SJSA1 (cell line): ENCODE results near the gene GOLGA2. TPM values are rescaled to one million over a fixed set of nuclear protein-coding genes. Genes with fewer than 3 reads are reported as not detected.

Experiments used
- DNase-seq, 2 experiments: peaks; one replicate each; pipeline ENCODE4 v3.0.0-alpha.2; 2015 to 2020; ENCODE audit warnings: low spot score in 2 of 2, low read depth in 1 of 2
- H3K27ac ChIP-seq: fragments of 250-450 bp; sonication (Bioruptor Pico); 2 replicates; pipeline ENCODE4 v1.5.1; 2020; ENCODE audit warnings: mild to moderate bottlenecking, moderate library complexity
- H3K27me3 ChIP-seq: fragments of 250-450 bp; sonication (Bioruptor Pico); replicated peaks from 2 replicates; pipeline ENCODE4 v1.5.1; 2020; ENCODE audit warnings: mild to moderate bottlenecking, moderate library complexity
- H3K36me3 ChIP-seq: fragments of 250-450 bp; sonication (Bioruptor Pico); 2 replicates; pipeline ENCODE4 v1.5.1; 2020; ENCODE audit warnings: mild to moderate bottlenecking
- H3K4me1 ChIP-seq: fragments of 250-450 bp; sonication (Bioruptor Pico); replicated peaks from 2 replicates; pipeline ENCODE4 v1.6.1; 2021; ENCODE audit warnings: mild to moderate bottlenecking
- H3K4me3 ChIP-seq: fragments of 250-450 bp; sonication (Bioruptor Pico); 2 replicates; pipeline ENCODE4 v1.5.1; 2020; ENCODE audit warnings: mild to moderate bottlenecking
- H3K9me3 ChIP-seq: fragments of 250-450 bp; sonication (Bioruptor Pico); replicated peaks from 2 replicates; pipeline ENCODE4 v1.5.1; 2020; ENCODE audit warnings: mild to moderate bottlenecking
- total RNA-seq: library from RNA; depleted of rRNA; stranded (reverse); fragments of >200 nt; shearing (Covaris generic); gene quantifications from 2 replicates; pipeline ENCODE4 v1.2.3, GENCODE V29; 2014

GOLGA2 gene
- total RNA-seq, 1 experiment from 2014 or later, result 78.6 TPM

GRCh38 chr9:128304136-128304970 is 28.5 kb upstream of the GOLGA2 start:
- no peak overlapping the region for H3K27ac ChIP-seq
- H3K9me3 ChIP-seq, result no peaks in the 10 kb centered on the region
- H3K4me1 ChIP-seq, result peaks cover 26% of the 10 kb centered on the region
- H3K27me3 ChIP-seq, result no peaks in the 10 kb centered on the region
- no peak overlapping the region for H3K4me3 ChIP-seq
- DNase-seq, result no peak
- peaks cover 11% of the 10 kb centered on the region for H3K36me3 ChIP-seq

DNA sequence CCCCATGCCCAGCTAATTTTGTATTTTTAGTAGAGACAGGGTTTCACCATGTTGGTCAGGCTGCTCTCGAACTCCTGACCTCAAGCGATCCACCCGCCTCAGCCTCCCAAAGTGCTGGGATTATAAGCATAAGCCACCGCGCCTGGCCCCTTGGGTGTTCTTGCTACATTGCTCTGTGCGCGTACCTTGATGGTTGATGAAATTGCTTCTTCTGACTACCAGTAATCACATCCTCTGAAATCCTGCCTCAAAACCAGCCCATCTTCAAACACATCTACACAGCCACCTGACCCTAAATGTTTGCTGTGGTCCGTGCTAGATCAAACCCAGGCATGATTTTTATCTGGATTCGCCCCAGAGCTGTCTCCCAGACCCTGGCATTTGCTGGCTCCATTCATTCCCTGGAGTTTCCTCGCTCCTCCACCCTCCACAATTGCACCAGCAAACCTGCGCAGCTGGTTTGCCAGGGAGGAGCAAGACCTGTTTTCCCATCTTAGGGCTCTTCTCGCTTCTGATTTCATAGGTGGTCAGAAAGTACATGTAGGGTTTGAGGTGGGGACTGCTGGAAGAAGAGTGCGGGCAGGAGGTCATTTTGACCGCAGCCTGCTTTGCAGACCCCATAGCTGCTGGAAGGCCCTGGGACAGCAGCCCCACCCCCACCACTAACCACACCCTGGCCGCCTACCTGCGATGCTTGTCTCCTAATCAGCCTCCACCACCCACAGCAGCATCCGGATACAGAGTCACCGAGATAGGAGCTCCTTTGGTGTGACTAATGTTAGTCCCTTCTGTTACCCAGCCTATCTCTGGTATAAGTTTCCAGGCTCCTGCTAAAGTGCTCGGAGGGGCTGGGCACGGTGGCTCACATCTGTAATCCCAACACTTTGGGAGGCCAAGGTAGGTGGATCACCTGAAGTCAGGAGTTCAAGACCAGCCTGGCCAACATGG is 23.0 kb upstream of the GOLGA2 start:
- Histone ChIP-seq H3K36me3 (no peaks in the 10 kb centered on the region), H3K4me3 (no peak overlapping the region), H3K27me3 (no peaks in the 10 kb centered on the region), H3K4me1 (peaks cover 10% of the 10 kb centered on the region), H3K27ac (no peak overlapping the region), H3K9me3 (no peaks in the 10 kb centered on the region)
- DNase-seq, result no peak

GRCh38 chr9:128297221-128297773 is 21.5 kb upstream of the GOLGA2 start:
- H3K27ac ChIP-seq, result no peak overlapping the region

GRCh38 chr9:128296340-128297220 is 20.8 kb upstream of the GOLGA2 start:
- H3K27ac ChIP-seq, result no peak overlapping the region
- no peaks in the 10 kb centered on the region for H3K27me3 ChIP-seq
- H3K9me3 ChIP-seq, result no peaks in the 10 kb centered on the region
- no peak for DNase-seq
- H3K36me3 ChIP-seq, result no peaks in the 10 kb centered on the region
- peaks cover 10% of the 10 kb centered on the region for H3K4me1 ChIP-seq
- H3K4me3 ChIP-seq, result no peak overlapping the region

More at GRCh38 chr9:128297221-128297773, 21.5 kb upstream of the GOLGA2 start:
- no peaks in the 10 kb centered on the region for H3K36me3 ChIP-seq
- H3K27me3 ChIP-seq, result no peaks in the 10 kb centered on the region
- no peak for DNase-seq
- no peaks in the 10 kb centered on the region for H3K9me3 ChIP-seq
- no peak overlapping the region for H3K4me3 ChIP-seq
- peaks cover 10% of the 10 kb centered on the region for H3K4me1 ChIP-seq

DNA sequence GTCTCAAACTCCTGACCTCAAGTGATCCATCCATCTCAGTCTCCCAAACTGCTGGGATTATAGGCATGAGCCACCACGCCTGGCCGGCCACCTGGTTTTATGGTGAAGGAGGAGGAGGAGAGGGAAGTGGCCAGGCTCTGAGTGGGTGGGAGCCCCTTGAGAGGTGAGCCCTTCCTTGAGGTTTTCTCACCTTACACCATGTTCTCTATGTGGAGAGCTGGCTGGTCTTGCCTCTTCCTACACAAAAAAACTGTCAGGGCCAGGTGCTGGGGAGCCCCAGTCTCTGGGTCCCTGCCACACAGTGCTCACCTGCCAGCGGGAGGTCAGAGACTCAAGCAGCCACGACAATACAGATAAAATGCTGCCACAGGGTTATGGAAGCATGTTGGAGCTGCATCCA is 18.3 kb upstream of the GOLGA2 start:
- no peak overlapping the region for H3K4me3 ChIP-seq

DNA sequence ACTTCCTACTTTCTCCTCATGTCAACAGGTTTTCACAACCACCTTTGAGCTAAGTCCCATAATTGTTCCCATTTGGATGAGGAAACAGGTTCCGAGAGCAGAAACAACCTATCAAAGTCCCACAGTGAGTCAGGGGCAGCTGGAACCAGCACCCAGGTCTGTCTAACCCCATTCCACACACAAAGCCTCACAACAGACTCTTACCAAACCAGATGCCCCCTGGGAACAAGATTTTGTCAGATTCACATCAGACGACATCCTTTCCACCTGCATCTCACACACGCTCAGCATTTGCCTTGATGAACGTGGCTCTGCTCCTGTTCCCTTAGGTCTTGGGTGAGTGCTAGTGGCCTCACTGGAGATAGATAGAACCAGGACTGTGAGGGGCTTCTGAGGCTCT is 17.3 kb upstream of the GOLGA2 start:
- H3K9me3 ChIP-seq, result no peaks in the 10 kb centered on the region
- no peaks in the 10 kb centered on the region for H3K36me3 ChIP-seq
- H3K27ac ChIP-seq, result no peak overlapping the region
- DNase-seq, result no peak
- no peak overlapping the region for H3K4me3 ChIP-seq
- no peaks in the 10 kb centered on the region for H3K27me3 ChIP-seq
- H3K4me1 ChIP-seq, result peaks cover 10% of the 10 kb centered on the region

More for the DNA sequence above, 18.3 kb upstream of the GOLGA2 start:
- H3K27me3 ChIP-seq, result no peaks in the 10 kb centered on the region
- no peaks in the 10 kb centered on the region for H3K36me3 ChIP-seq
- DNase-seq, result no peak
- peaks cover 10% of the 10 kb centered on the region for H3K4me1 ChIP-seq
- H3K27ac ChIP-seq, result no peak overlapping the region
- no peaks in the 10 kb centered on the region for H3K9me3 ChIP-seq

DNA sequence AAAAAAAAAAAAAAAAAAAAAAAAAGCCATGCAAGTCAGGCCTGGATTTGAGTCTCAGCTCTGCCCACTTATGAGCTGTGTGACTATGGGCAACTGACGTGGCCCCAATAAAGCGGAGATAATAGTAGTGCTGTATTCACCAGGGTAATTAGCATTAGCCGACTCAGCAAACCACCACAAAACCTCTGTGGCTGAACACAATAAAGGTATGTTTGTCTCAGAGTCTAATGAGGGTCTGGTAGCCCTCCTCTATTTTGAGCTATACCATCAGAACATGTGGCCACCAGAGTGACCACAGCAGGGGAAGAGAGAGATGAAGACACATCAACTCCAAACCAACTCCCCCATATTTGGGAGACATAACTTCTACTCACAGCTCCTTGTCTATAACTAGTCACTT is 16.2 kb upstream of the GOLGA2 start:
- no peak for DNase-seq

DNA sequence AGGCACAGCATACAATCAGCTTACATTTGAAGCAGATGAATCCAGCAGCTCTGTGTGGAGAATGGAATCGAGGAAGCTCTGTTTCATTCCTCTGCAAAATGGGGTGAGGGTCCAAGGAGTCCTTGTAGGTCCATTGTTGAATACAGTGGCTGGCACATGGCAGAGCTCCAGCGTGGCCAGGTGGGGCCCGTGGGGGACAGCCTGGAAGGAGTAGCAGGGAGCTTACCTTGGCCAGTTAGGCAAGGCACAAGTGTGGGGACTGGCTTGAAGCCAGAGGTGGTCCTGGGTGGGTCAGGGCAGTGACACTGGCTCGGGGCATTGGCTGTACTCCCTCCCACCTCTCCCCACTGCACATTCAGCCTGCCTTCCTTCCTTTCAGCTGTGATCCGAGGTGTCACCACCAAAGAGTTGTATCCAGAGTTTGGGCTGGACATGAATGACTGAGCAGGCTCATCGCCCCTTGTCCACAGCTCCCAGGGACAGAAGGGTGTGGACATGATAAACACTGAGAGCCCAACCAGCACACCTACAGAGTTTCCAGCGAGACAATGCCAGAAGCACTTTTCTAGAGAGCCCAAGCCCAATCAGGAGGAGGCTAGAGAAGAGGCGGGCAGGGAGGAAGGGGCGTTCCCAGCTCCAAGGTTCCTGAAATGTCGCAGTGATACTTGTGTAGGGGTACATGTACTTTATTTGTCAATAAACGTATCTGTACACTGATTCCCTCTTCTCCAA is 12.6 kb upstream of the GOLGA2 start:
- H3K9me3 ChIP-seq, result no peaks in the 10 kb centered on the region
- H3K27me3 ChIP-seq, result no peaks in the 10 kb centered on the region
- no peak overlapping the region for H3K4me3 ChIP-seq
- no peak overlapping the region for H3K27ac ChIP-seq
- H3K36me3 ChIP-seq, result no peaks in the 10 kb centered on the region
- H3K4me1 ChIP-seq, result no peaks in the 10 kb centered on the region
- no peak for DNase-seq

More for the DNA sequence above, 16.2 kb upstream of the GOLGA2 start:
- Histone ChIP-seq H3K9me3 (no peaks in the 10 kb centered on the region), H3K27me3 (no peaks in the 10 kb centered on the region), H3K27ac (no peak overlapping the region), H3K4me3 (no peak overlapping the region), H3K4me1 (peaks cover 10% of the 10 kb centered on the region), H3K36me3 (no peaks in the 10 kb centered on the region)

DNA sequence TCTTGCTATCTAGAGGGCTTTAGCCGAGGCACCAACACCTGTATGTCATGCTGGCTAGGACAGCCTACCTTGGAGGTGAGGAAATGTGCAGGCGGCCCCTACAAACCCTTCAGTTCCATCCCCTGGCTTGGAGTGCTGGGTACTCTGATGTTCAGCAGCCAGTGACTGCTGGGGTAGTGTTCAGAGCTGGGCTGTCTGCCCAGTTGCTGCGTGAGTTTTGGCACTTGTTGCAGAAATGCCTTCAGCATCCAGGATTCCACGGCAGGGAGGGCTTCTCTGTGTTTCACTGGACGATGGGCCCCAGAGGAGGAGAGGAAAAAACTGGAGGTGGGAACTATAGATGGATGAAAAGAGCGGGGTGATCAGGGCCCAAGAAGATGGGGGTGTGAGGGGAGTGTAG is 10.6 kb upstream of the GOLGA2 start:
- no peaks in the 10 kb centered on the region for H3K27me3 ChIP-seq
- no peaks in the 10 kb centered on the region for H3K36me3 ChIP-seq
- H3K9me3 ChIP-seq, result no peaks in the 10 kb centered on the region
- no peak overlapping the region for H3K27ac ChIP-seq
- DNase-seq, result no peak
- H3K4me1 ChIP-seq, result no peaks in the 10 kb centered on the region
- H3K4me3 ChIP-seq, result no peak overlapping the region

GRCh38 chr9:128285033-128285784 is 9.4 kb upstream of the GOLGA2 start:
- Histone ChIP-seq H3K27ac (no peak overlapping the region), H3K4me3 (no peak overlapping the region), H3K9me3 (no peaks in the 10 kb centered on the region), H3K4me1 (no peaks in the 10 kb centered on the region), H3K27me3 (no peaks in the 10 kb centered on the region), H3K36me3 (no peaks in the 10 kb centered on the region)
- no peak for DNase-seq

DNA sequence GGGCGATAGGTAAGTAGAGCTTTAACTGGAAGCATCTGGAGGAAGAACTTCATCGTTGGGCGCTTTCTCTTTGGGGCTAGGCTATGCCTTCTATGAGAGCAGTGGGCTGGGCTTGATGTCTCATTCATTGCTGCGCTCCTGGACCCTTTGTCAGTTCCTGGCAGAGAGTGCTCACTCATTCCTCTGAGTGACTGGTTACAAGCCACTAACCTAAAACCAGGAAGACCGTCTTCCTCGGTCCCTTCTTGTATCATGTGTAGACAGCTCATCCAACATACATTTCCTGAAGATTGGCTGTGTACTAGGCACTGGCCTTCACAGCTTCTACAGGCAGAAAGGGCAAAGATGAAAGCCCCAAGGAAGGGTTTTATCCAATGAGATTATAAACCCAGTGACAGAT is 6.7 kb upstream of the GOLGA2 start:
- Histone ChIP-seq H3K36me3 (no peaks in the 10 kb centered on the region), H3K9me3 (no peaks in the 10 kb centered on the region), H3K27ac (no peak overlapping the region), H3K4me1 (no peaks in the 10 kb centered on the region), H3K27me3 (no peaks in the 10 kb centered on the region), H3K4me3 (no peak overlapping the region)
- DNase-seq, result no peak

- Histone ChIP-seq H3K9me3 (no peaks in the 10 kb centered on the region), H3K4me1 (peaks cover 6% of the 10 kb centered on the region), H3K27ac (no peak overlapping the region), H3K4me3 (no peak overlapping the region), H3K36me3 (no peaks in the 10 kb centered on the region), H3K27me3 (no peaks in the 10 kb centered on the region)
- DNase-seq, result no peak
Measured at GRCh38 chr9:128280084-128280622, 4.3 kb upstream of the GOLGA2 start.
